ENCODE data around the gene TUBAL3. TPM values are rescaled to one million over a fixed set of nuclear protein-coding genes. Genes with fewer than 3 reads are reported as not detected.

Gene TUBAL3
- total RNA-seq, 2 experiments from 2014 or later, result not detected

DNA sequence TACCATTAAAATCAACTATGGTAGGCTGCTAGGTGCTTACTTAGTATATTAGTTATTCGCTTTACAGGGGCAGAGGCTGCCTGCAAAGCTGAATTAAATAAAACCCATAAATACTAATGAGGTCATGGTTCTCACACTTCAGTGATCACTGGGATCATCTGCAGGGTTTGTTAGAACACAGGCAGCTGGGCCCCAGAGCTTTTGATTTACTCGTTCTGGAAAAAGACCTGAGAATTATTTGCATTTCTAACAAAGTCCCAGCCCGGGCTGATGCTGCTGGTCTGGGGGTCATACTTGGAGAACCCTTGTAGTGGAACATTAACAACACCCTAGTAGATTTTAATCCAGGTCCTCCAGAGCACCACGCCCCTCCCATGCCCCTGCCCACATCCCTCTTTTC is 31.3 kb downstream of the TUBAL3 start:
- ChIA-PET CTCF (no interaction called here), POLR2A (no interaction called here)
- Mint-ChIP-seq H3K27ac (no peak overlapping the region), H3K36me3 (no peaks in the 10 kb centered on the region), H3K27me3 (peaks cover 5% of the 10 kb centered on the region), H3K4me3 (no peak overlapping the region), H3K9me3 (peaks cover 12% of the 10 kb centered on the region), H3K4me1 (ENCODE audit: low read depth) (no peaks in the 10 kb centered on the region)
- intact Hi-C loops (cut with micrococcal nuclease), result no loop called here
- DNase-seq, result no peak

DNA sequence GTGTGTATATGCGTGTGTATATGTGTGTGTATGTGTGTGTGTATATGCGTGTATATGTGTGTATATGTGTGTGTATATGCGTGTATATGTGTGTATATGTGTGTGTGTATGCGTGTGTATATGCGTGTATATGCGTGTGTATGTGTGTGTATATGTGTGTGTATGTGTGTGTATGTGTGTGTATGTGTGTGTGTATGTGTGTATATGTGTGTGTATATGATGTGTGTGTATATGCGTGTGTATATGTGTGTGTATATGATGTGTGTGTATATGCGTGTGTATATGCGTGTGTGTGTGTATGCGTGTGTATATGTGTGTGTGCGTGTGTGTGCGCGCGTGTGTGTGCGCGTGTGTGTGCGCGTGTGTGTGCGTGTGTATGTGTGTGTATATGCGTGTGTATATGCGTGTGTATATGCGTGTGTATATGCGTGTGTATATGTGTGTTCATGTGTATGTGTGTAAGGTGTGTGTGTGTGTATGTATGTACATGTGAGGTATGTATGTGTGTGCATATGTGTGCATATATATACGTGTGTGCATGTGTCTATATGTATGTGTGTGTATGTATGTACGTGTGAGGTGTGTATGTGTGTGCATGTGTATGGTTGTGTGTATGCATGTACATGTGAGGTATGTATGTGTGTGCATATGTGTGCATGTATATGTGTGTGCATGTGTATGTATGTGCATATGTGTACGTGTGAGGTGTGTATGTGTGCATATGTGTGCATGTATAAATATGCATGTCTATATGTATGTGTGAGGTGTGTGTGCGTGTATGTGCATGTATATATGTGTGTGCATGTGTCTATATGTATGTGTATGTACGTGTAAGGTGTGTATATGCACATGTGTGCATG is 33.9 kb downstream of the TUBAL3 start:
- intact Hi-C loops (cut with micrococcal nuclease), result no loop called here
- Mint-ChIP-seq H3K4me1 (ENCODE audit: low read depth) (peaks cover 2% of the 10 kb centered on the region), H3K9me3 (peaks cover 12% of the 10 kb centered on the region), H3K4me3 (no peak overlapping the region), H3K27ac (peak overlapping the region; percentile 21), H3K27me3 (peaks cover 5% of the 10 kb centered on the region), H3K36me3 (no peaks in the 10 kb centered on the region)
- ChIA-PET CTCF (no interaction called here), POLR2A (no interaction called here)
- DNase-seq, result no peak

DNA sequence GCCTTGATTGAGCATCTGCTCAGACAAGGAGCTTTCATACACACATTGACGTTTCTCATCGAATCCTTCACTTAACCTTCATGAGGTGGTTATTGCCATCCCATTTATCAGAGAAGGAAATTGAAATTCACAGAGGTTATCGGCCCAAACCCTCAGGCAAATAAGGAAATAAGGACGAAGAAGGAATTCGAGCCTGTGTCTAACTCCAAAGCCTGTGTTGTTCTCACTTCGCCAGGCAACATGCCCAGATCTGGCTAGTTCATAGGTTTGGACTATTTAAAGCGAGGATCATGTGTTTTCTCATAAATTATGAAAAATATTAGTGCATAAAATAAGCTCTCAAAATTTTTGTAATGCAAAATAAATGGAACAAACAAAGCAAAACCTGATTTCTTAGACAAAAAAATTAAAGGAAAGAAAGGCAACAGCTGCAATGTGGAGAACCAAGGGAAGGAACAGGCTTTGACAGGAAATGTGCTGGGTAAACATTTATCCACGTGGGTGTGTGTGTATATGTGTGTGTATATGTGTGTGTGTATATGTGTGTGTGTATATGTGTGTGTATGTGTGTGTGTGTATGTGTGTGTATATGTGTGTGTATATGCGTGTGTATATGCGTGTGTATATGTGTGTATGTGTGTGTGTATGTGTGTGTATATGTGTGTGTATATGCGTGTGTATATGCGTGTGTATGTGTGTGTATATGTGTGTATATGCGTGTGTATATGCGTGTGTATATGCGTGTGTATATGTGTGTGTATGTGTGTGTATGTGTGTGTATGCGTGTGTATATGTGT is 35.1 kb downstream of the TUBAL3 start:
- Mint-ChIP-seq H3K27me3 (peaks cover 4% of the 10 kb centered on the region), H3K4me1 (ENCODE audit: low read depth) (peaks cover 3% of the 10 kb centered on the region), H3K9me3 (peaks cover 12% of the 10 kb centered on the region), H3K27ac (no peak overlapping the region), H3K4me3 (no peak overlapping the region), H3K36me3 (no peaks in the 10 kb centered on the region)
- no peak for DNase-seq
- intact Hi-C loops (cut with micrococcal nuclease), result no loop called here
- CTCF ChIA-PET, result no interaction called here
- POLR2A ChIA-PET, result no interaction called here

DNA sequence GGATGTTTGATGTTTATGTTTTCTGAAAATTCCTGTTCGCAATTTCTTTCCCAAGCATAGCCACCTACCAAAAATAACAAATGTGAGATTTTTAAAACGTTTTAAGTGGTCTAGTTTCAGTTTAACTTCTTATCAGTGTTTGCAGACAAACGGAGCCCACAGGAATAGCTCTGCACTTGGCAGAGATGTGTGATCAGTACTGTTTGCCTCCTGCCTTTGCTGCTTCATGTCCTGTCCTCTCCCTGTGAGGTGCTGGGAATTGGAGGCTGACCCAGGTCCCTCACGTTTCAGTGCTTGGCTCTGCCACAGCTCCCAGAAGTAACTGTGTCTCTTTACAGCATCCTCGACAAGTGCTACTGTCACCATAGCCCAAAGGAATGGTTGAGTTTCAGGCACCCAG is 38.7 kb downstream of the TUBAL3 start:
- Mint-ChIP-seq H3K36me3 (no peaks in the 10 kb centered on the region), H3K27me3 (peaks cover 7% of the 10 kb centered on the region), H3K4me1 (ENCODE audit: low read depth) (peaks cover 6% of the 10 kb centered on the region), H3K4me3 (no peak overlapping the region), H3K27ac (no peak overlapping the region), H3K9me3 (peaks cover 10% of the 10 kb centered on the region)
- DNase-seq, result no peak
- CTCF ChIA-PET, result no interaction called here
- intact Hi-C loops (cut with micrococcal nuclease), result no loop called here
- POLR2A ChIA-PET, result no interaction called here

DNA sequence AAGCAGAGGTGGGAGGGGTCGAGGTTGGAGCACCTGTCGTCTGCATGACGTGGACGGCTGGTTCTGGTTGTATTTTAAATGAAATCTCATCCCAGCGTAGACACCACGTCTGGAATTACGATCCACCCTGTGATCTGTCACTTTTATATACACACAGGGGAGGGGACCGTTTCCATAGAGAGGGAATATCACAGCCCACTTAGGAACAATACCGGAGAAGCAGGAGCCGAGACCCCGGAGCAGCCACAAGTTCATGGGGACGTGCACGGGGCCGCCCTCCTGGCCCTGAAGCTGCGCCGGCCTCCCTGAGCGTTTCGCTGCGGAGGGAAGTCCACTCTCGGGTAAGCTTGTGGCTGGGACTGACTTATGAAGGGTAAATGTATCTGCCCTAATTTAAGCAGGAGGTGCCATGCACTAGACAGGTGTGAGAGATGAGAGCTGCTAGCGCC is 39.7 kb downstream of the TUBAL3 start, which contains the start of gene UCN3:
Gene UCN3 (plus strand): TSS at position 77 of the 449 bp plus-strand sequence. CDS start 8,755 bp downstream, outside the sequence.
- Mint-ChIP-seq H3K27ac (no peak within 1 kb of the TSS), H3K4me3 (no peak within 1 kb of the TSS), H3K36me3 (no peaks in the 10 kb centered on the region), H3K27me3 (peaks cover 7% of the 10 kb centered on the region), H3K4me1 (ENCODE audit: low read depth) (peaks cover 6% of the 10 kb centered on the region), H3K9me3 (peaks cover under 1% of the 10 kb centered on the region)
- intact Hi-C loops (cut with micrococcal nuclease), result no loop called here
- POLR2A ChIA-PET, result no interaction called here
- CTCF ChIA-PET, result no interaction called here
- no peak for DNase-seq

DNA sequence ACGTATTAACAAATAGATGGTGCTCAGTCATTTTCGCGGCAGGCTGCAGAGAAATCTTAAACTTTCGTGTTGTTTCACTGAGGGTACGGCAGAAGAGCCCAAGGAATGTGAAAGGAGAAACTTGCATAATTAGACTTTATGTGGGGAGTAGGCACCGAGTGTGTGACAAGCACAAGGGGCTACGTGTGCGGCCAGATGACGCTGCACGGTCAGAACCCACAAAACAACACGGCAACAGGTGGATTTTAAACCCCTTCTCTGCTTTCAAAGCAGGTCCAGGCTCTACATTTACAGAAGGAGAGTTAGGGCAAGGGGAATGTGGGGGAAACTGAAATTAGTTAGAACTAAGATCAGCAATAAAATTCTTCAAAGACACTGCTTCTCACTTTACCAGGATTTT is 40.3 kb downstream of the TUBAL3 start:
- Mint-ChIP-seq H3K27ac (no peak overlapping the region), H3K4me1 (ENCODE audit: low read depth) (peaks cover 6% of the 10 kb centered on the region), H3K4me3 (no peak overlapping the region), H3K27me3 (peaks cover 7% of the 10 kb centered on the region), H3K36me3 (no peaks in the 10 kb centered on the region), H3K9me3 (no peaks in the 10 kb centered on the region)
- POLR2A ChIA-PET, result no interaction called here
- CTCF ChIA-PET, result no interaction called here
- intact Hi-C loops (cut with micrococcal nuclease), result no loop called here
- DNase-seq, result no peak

DNA sequence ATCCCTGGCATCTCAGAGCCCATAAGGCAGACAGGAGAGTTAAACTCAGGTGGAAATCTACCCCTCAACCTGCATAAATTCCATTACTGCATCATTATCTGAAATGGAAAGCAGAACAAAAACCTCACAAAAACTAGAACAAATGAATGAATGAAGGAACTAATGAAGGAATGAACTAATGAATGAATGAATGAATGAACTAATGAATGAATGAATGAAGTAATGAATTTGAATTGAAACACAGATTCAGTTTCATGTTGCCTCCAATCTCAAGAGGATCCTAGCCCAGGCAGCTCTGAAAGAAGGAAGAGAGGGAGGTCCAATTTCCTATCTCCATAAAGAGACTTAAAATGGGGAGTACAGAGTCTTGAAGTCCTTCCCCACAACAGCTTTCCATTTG is 41.8 kb downstream of the TUBAL3 start:
- no peak for DNase-seq
- ChIA-PET CTCF (no interaction called here), POLR2A (no interaction called here)
- Mint-ChIP-seq H3K27ac (no peak overlapping the region), H3K9me3 (no peaks in the 10 kb centered on the region), H3K36me3 (no peaks in the 10 kb centered on the region), H3K4me3 (no peak overlapping the region), H3K4me1 (ENCODE audit: low read depth) (peaks cover 6% of the 10 kb centered on the region), H3K27me3 (peaks cover 9% of the 10 kb centered on the region)
- intact Hi-C loops (cut with micrococcal nuclease), result no loop called here

DNA sequence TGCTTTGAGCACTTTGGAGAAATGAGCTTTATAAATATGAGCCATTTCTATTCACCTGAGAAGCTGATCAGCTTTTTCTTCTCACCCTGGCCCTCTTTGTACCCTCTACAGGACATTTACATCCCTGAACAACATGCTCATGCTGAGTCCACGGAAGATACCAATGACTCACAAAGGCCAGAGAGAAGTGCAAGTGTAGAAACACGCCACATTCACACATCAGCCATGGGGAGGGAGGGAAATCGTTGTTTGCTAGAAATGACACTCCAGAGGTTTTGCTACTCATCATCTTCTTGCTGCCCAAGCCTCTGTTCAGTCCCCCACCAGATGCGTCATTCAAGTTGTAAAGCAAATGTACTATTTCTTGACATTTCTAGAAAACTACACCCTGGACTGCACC is 42.7 kb downstream of the TUBAL3 start:
- Mint-ChIP-seq H3K36me3 (no peaks in the 10 kb centered on the region), H3K27ac (no peak overlapping the region), H3K9me3 (no peaks in the 10 kb centered on the region), H3K27me3 (peaks cover 11% of the 10 kb centered on the region), H3K4me3 (no peak overlapping the region), H3K4me1 (ENCODE audit: low read depth) (peaks cover 7% of the 10 kb centered on the region)
- DNase-seq, result peak; percentile 26
- POLR2A ChIA-PET, result no interaction called here
- intact Hi-C loops (cut with micrococcal nuclease), result no loop called here
- CTCF ChIA-PET, result no interaction called here

DNA sequence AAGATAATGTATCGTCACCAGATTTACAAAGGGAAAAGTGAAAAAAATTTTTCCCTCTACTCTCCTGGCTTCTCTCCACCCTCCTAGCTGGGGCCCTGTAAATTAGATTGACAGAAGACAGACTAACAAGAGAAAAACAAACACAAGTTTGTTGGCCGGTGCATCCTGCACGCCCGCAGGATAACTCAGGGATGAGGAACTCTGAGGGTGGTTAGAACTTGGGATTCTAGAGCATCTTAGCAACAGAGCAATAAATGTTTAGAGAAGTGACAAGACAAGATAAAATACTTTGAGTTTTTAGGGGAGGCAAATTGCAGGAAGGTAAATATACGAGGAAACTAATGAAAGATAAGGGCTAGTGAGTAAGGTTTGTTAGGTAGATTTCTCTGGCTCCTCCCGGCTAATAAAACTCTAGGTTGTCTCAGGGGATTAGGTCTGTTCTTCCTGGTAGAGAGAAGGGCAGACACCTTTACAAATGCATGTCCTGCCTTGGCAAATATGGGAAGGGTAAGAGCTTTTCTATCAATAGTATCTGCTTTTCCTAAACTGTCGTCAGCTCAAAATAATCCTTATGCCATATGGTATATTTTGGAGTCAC is 44.2 kb downstream of the TUBAL3 start:
- H3K27me3 Mint-ChIP-seq, result peaks cover 11% of the 10 kb centered on the region
- no peaks in the 10 kb centered on the region for H3K9me3 Mint-ChIP-seq
- ChIA-PET POLR2A (no interaction called here), CTCF (interaction anchor here (0.5 kb wide), 1 partner anchor 550 kb away, joined by 3 read pairs; no protein-coding TSS in a partner anchor)
- no peak overlapping the region for H3K27ac Mint-ChIP-seq
- no peaks in the 10 kb centered on the region for H3K36me3 Mint-ChIP-seq
- no peak for DNase-seq
- intact Hi-C loops (cut with micrococcal nuclease), result no loop called here
- peaks cover 17% of the 10 kb centered on the region for H3K4me1 Mint-ChIP-seq (ENCODE audit: low read depth)
- no peak overlapping the region for H3K4me3 Mint-ChIP-seq

DNA sequence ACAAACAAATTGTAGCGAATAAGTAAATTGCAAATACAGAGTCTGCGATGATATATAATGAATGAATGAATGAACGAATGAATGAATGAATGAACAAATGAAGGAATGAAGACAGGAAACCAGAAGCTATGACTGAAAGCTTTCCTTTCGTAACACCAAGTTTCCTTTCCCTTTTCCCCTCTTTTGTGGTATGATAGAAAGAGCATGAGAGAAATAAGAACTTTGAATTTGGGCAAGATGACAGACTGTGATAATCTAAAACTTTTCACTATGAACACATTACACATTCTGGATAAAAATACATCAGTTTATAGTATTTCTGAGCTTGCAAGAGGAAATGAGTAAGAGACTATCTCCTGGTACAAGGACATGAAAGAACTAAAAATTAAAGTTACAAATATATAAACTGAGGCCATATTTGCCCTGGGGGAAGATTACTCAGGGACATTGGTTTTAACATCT is 48.3 kb downstream of the TUBAL3 start:
- intact Hi-C loops (cut with micrococcal nuclease), result loop anchor here (1.0 kb wide), 2 partner anchors 39 to 64 kb away; no protein-coding TSS in a partner anchor
- POLR2A ChIA-PET, result interaction anchor here (1.4 kb wide), 1 partner anchor 39 kb away, joined by 6 read pairs; no protein-coding TSS in a partner anchor
- CTCF ChIA-PET, result interaction anchor here (1.1 to 2.1 kb wide), 3 partner anchors 27 to 507 kb away, joined by 4 to 10 read pairs (median 7); no protein-coding TSS in a partner anchor
- H3K9me3 Mint-ChIP-seq, result no peaks in the 10 kb centered on the region
- H3K4me1 Mint-ChIP-seq (ENCODE audit: low read depth), result peaks cover 14% of the 10 kb centered on the region
- H3K4me3 Mint-ChIP-seq, result no peak overlapping the region
- no peaks in the 10 kb centered on the region for H3K36me3 Mint-ChIP-seq
- no peak overlapping the region for H3K27ac Mint-ChIP-seq
- peaks cover 4% of the 10 kb centered on the region for H3K27me3 Mint-ChIP-seq
- no peak for DNase-seq

DNA sequence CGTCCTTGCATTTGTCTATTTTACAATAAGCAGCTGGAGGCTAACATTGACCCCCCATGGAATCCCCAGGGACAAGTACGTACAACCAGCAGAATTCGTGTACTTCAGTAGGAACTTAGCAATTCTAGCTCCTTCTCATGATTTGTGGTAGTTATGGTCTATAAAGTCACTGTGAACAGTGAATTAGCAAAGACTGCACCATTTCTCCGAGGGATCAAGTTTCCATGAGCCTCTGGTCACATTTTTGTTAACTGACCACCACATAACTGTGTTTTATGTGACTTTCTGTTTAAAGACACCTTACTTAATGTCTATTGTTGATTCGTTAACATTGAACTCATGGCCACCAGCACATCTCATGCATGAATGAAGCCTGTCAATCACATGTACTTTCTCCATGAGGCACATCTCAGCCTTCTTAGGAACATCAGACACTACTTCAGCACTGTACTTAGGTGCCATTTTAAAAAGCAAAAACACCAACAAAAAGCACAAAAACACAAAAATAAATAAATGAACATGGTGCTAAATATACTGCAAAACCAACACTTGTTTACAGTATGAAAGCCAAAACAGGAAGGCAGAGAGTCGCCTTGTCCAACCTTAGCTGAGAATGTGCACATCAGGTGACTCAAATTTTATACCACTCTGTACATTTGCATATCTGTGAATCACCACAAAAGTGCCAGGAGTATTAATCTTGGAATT is 48.9 kb downstream of the TUBAL3 start:
- Mint-ChIP-seq H3K27me3 (peaks cover 4% of the 10 kb centered on the region), H3K27ac (no peak overlapping the region), H3K36me3 (no peaks in the 10 kb centered on the region), H3K9me3 (no peaks in the 10 kb centered on the region), H3K4me3 (no peak overlapping the region), H3K4me1 (ENCODE audit: low read depth) (peaks cover 14% of the 10 kb centered on the region)
- POLR2A ChIA-PET, result interaction anchor here (1.4 kb wide), 1 partner anchor 38 kb away, joined by 6 read pairs; no protein-coding TSS in a partner anchor
- DNase-seq, result no peak
- CTCF ChIA-PET, result interaction anchor here (1.1 to 2.1 kb wide), 3 partner anchors 28 to 506 kb away, joined by 4 to 10 read pairs (median 7); no protein-coding TSS in a partner anchor
- intact Hi-C loops (cut with micrococcal nuclease), result loop anchor here (1.0 kb wide), 2 partner anchors 38 to 63 kb away; no protein-coding TSS in a partner anchor
